Activated CD4-positive, alpha-beta T cell treated with anti-CD3 and anti-CD28 coated beads, Interleukin-2, amount 10 ng/mL, durations not matched to agents 24 days and 14 days (primary cell): ENCODE data around the gene SERTAD3. TPM values are rescaled to one million over a fixed set of nuclear protein-coding genes. Genes with fewer than 3 reads are reported as not detected.
"Not testable (repeated sequence)": the region's sequence is repeated elsewhere in the genome, so short reads cannot be mapped to it uniquely, and the experiment has no call there.

Experiments
- DNase-seq: peaks from one replicate; pipeline ENCODE4 v3.0.0; 2022
- H3K27ac Mint-ChIP-seq: one replicate; pipeline ENCODE4 v1.8.0; 2022; ENCODE audit warnings: mild to moderate bottlenecking, mixed read lengths
- H3K27me3 Mint-ChIP-seq: one replicate; pipeline ENCODE4 v1.8.0; 2022; ENCODE audit warnings: mixed read lengths
- H3K36me3 Mint-ChIP-seq: one replicate; pipeline ENCODE4 v1.8.0; 2022; ENCODE audit warnings: low read depth, mild to moderate bottlenecking, mixed read lengths
- H3K4me1 Mint-ChIP-seq: one replicate; pipeline ENCODE4 v1.8.0; 2021; ENCODE audit warnings: mixed read lengths
- H3K4me3 Mint-ChIP-seq: one replicate; pipeline ENCODE4 v1.8.0; 2022; ENCODE audit warnings: mild to moderate bottlenecking, moderate library complexity, mixed read lengths
- H3K9me3 Mint-ChIP-seq: one replicate; pipeline ENCODE4 v1.8.0; 2021; ENCODE audit warnings: mixed read lengths
- intact Hi-C: fragments of 100-400 bp; cut with micrococcal nuclease; formaldehyde crosslinking; loops from one replicate; pipeline ENCODE4 v1.15.1; 2023
- total RNA-seq: library from RNA; stranded (reverse); gene quantifications from 2 replicates; pipeline ENCODE4 v1.2.3, GENCODE V29; 2022

Gene SERTAD3
- total RNA-seq, 1 donor from 2014 or later = 12.5 TPM

DNA sequence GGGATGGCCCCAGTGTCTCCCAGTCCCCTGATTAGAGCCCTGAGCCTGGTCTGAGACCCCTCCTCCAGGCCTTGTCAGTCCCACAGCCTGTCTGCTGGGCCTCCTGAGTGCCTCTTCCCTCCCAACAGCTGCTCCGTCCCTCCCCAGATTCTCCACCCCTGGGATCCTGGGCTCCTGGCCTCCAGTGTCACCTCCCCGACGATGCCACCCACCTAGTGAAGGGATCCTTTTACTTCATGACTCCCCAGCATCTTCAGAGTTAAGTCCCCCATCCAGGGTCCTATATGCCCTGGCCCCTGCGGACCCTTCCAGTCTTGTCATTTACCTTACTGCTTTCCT lies 26.5 kb downstream of the SERTAD3 start:
- no peaks in the 10 kb centered on the region for H3K27me3 Mint-ChIP-seq
- DNase-seq = no peak
- no peak overlapping the region for H3K4me3 Mint-ChIP-seq
- intact Hi-C loops = no loop called here
- H3K4me1 Mint-ChIP-seq = peaks cover 39% of the 10 kb centered on the region
- peaks cover 8% of the 10 kb centered on the region for H3K36me3 Mint-ChIP-seq
- H3K9me3 Mint-ChIP-seq = no peaks in the 10 kb centered on the region
- no peak overlapping the region for H3K27ac Mint-ChIP-seq

- H3K4me1 Mint-ChIP-seq = peaks cover 34% of the 10 kb centered on the region
- no peaks in the 10 kb centered on the region for H3K27me3 Mint-ChIP-seq
- intact Hi-C loops = no loop called here
- H3K36me3 Mint-ChIP-seq = peaks cover 4% of the 10 kb centered on the region
- H3K4me3 Mint-ChIP-seq = peak overlapping the region; percentile 18
- H3K9me3 Mint-ChIP-seq = no peaks in the 10 kb centered on the region
- peak; percentile 70 for DNase-seq
- H3K27ac Mint-ChIP-seq = peak overlapping the region; percentile 14
Observed at GRCh38 chr19:40416918-40417642, 27.1 kb downstream of the SERTAD3 start.

- H3K36me3 Mint-ChIP-seq = no peaks in the 10 kb centered on the region
- no peak overlapping the region for H3K27ac Mint-ChIP-seq
Observed at GRCh38 chr19:40415768-40416167, 28.4 kb downstream of the SERTAD3 start.

GRCh38 chr19:40414542-40415535 lies 29.3 kb downstream of the SERTAD3 start:
- no peak overlapping the region for H3K27ac Mint-ChIP-seq
- H3K4me1 Mint-ChIP-seq = peaks cover 30% of the 10 kb centered on the region
- no peaks in the 10 kb centered on the region for H3K27me3 Mint-ChIP-seq
- no peak overlapping the region for H3K4me3 Mint-ChIP-seq
- no peaks in the 10 kb centered on the region for H3K9me3 Mint-ChIP-seq
- H3K36me3 Mint-ChIP-seq = no peaks in the 10 kb centered on the region
- intact Hi-C loops = no loop called here
- no peak for DNase-seq

More at GRCh38 chr19:40415768-40416167, 28.4 kb downstream of the SERTAD3 start:
- intact Hi-C loops = no loop called here
- DNase-seq = no peak
- Mint-ChIP-seq H3K4me3 (no peak overlapping the region), H3K9me3 (no peaks in the 10 kb centered on the region), H3K27me3 (no peaks in the 10 kb centered on the region), H3K4me1 (peaks cover 31% of the 10 kb centered on the region)

GRCh38 chr19:40413291-40413845 lies 30.8 kb downstream of the SERTAD3 start, which contains the start of gene PRX:
Gene PRX, minus strand, starts transcription at chr19:40413378. Its CDS starts 5,446 bp downstream, at chr19:40407932.
- Mint-ChIP-seq H3K27ac (no peak within 1 kb of the TSS), H3K27me3 (no peaks in the 10 kb centered on the region), H3K9me3 (no peaks in the 10 kb centered on the region), H3K36me3 (no peaks in the 10 kb centered on the region), H3K4me3 (no peak within 1 kb of the TSS), H3K4me1 (peaks cover 21% of the 10 kb centered on the region)
- intact Hi-C loops = no loop called here
- no peak for DNase-seq

DNA sequence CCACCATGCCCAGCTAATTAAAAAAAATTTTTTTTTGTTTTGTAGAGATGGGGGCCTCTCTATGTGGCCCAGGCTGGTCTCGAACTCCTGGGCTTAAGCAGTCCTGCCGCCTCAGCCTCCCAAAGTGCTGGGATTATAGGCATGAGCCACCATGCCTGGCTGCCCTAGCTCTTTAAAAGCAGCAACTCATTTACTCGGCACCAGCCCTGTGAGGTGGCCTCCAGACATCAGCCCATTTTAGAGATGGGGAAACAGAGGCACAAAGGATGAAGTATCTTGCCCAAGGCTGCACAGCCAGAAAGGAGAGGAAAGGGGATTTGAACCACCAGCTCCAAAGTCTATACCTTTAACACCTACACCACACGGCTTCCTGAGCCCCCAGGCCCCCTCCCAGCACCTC lies 31.3 kb downstream of the SERTAD3 start:
- H3K36me3 Mint-ChIP-seq = no peaks in the 10 kb centered on the region
- no peaks in the 10 kb centered on the region for H3K9me3 Mint-ChIP-seq
- intact Hi-C loops = no loop called here

DNA sequence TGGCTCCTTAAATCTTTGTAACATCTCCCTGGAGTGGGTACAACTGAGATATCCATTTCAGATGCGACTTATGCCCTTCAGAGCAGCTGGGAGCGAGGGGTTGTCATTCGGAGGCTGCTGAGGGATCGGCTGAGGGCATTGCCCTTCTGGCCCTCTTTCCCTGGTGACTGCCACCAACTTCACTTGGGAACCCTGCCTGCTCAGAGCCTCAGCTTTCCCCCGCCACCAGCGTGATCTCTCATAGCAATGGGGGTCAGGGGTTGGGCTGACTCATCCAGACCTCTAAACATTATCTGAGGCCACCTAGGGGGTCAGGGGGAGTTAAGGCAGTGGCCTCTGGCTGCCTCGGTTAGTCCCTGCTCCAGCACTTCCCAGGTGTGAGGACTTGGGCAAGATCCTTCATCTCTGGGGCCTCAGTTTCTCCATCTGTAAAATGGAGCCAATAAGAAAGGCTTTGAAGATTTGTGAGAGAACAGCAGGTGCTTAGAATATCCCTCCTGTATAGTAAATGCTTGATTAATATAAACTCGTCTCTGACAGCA lies 32.1 kb downstream of the SERTAD3 start:
- H3K9me3 Mint-ChIP-seq = no peaks in the 10 kb centered on the region
- intact Hi-C loops = no loop called here
- no peaks in the 10 kb centered on the region for H3K36me3 Mint-ChIP-seq
- no peak overlapping the region for H3K27ac Mint-ChIP-seq
- no peaks in the 10 kb centered on the region for H3K27me3 Mint-ChIP-seq
- H3K4me1 Mint-ChIP-seq = peaks cover 17% of the 10 kb centered on the region
- no peak overlapping the region for H3K4me3 Mint-ChIP-seq
- no peak for DNase-seq

More for the DNA sequence above, 31.3 kb downstream of the SERTAD3 start:
- no peak overlapping the region for H3K4me3 Mint-ChIP-seq
- no peak for DNase-seq
- no peaks in the 10 kb centered on the region for H3K27me3 Mint-ChIP-seq
- peaks cover 19% of the 10 kb centered on the region for H3K4me1 Mint-ChIP-seq
- no peak overlapping the region for H3K27ac Mint-ChIP-seq

DNA sequence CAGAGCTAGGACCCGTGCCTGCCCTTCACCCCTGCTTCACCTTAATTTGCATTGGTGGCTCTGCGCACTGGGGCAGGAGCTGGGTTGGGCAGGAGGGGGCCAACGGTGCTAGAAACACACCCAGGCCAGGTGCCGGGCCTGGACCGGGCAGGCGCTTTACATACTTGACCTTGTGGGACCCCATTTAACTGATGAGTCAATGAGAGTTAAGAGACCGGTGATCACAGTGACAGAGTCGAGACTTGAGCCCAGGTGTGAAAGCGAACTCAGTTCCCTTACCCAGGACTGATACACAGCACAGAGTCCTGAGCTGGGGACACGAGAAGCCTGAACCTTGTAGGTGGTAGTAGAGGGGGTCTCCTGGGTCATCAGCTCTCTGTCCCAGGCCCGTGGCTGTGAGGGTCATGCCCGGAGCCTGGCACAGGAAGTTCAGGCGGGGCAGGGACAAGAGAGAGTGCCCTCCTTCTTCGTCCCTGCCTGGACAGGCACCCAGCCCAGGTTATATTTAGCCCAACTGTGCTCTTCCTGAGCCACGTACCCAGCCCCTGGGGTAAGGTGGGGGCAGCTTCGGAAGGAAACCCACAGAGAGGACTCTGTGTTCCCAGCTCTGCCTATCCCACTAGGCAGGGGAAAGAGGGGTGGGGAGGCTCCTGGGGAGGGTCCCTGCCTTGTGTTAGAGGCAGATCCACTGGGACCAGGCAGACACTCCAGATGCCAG lies 32.9 kb downstream of the SERTAD3 start:
- Mint-ChIP-seq H3K4me1 (peaks cover 13% of the 10 kb centered on the region), H3K9me3 (no peaks in the 10 kb centered on the region), H3K27me3 (no peaks in the 10 kb centered on the region), H3K4me3 (no peak overlapping the region), H3K27ac (no peak overlapping the region), H3K36me3 (no peaks in the 10 kb centered on the region)
- intact Hi-C loops = no loop called here
- no peak for DNase-seq

GRCh38 chr19:40410030-40410389 lies 34.1 kb downstream of the SERTAD3 start:
- Mint-ChIP-seq H3K36me3 (no peaks in the 10 kb centered on the region), H3K4me3 (no peak overlapping the region), H3K27me3 (no peaks in the 10 kb centered on the region), H3K27ac (no peak overlapping the region), H3K4me1 (peaks cover 10% of the 10 kb centered on the region), H3K9me3 (no peaks in the 10 kb centered on the region)
- intact Hi-C loops = no loop called here
- no peak for DNase-seq

GRCh38 chr19:40408598-40408925 lies 35.6 kb downstream of the SERTAD3 start:
- H3K27ac Mint-ChIP-seq, H3K4me3 Mint-ChIP-seq, H3K36me3 Mint-ChIP-seq, intact Hi-C loops, H3K9me3 Mint-ChIP-seq, DNase-seq, H3K27me3 Mint-ChIP-seq: not testable (repeated sequence)
- peaks cover 14% of the 10 kb centered on the region for H3K4me1 Mint-ChIP-seq

DNA sequence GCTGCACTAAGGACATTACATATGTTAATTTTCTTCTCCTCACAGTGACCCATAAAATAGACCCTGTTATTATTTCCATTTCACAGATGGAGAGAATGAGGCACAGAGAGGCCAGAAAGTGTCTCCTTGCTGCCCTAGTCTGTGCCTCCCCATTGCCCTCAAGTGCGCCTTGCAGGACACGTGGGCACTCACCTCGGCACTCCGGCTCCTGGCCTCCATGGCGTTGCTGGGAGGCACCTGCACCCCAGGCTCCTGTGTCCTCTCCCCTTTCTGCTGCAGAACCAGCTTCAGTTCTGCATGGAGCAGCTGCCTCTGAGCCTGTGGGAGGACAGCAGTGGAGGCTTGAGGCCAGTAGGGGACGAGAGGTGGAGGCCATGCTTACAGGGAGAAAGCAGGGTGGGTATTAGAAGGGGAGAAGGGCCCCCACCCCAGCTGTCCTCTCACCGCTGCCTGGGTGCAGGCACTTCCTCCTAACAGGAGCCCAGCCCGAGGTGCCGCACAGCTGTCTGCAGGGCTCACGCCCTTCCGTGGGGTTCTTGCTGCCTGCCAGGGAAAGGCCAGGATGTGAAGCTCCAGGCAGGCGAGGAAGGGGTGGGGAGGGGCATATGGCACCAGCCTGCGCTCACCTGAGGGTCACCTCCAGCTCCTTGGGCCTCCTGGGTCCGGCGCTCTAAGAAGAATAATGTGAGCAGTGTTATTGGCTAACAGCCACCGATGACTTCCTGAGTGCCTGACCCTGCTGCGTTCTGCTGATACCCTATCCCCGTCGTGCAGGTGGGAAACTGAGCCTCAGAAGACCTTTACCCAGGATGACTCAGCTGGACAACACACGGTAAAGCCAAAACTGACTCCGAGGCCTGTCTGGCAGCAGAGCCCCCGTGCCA lies 36.2 kb downstream of the SERTAD3 start:
- intact Hi-C loops = no loop called here
- H3K36me3 Mint-ChIP-seq = no peaks in the 10 kb centered on the region
- H3K27me3 Mint-ChIP-seq = no peaks in the 10 kb centered on the region
- DNase-seq = no peak
- peaks cover 16% of the 10 kb centered on the region for H3K4me1 Mint-ChIP-seq
- H3K9me3 Mint-ChIP-seq = no peaks in the 10 kb centered on the region
- H3K4me3 Mint-ChIP-seq = no peak overlapping the region
- no peak overlapping the region for H3K27ac Mint-ChIP-seq

- Mint-ChIP-seq H3K9me3 (no peaks in the 10 kb centered on the region), H3K27me3 (peaks cover 3% of the 10 kb centered on the region), H3K4me3 (peak overlapping the region; percentile 88), H3K4me1 (peaks cover 23% of the 10 kb centered on the region), H3K36me3 (no peaks in the 10 kb centered on the region), H3K27ac (peak overlapping the region; percentile 80)
- intact Hi-C loops = no loop called here
- peak; percentile 95 for DNase-seq
Observed at GRCh38 chr19:40403262-40403984, 40.7 kb downstream of the SERTAD3 start.
